Activated gamma-delta T cell treated with anti-CD3 and anti-CD28 coated beads, Interleukin-2, amount 50 U/mL, for 16 hours (primary cell): ENCODE results near the gene DBNL.
A peak's percentile ranks its signal among the peaks of the same experiment; 100 is the strongest.

Experiments
- DNase-seq: peaks from one replicate; pipeline ENCODE4 v3.0.0-alpha.2; 2020; ENCODE audit warnings: low read depth

DBNL gene

DNA sequence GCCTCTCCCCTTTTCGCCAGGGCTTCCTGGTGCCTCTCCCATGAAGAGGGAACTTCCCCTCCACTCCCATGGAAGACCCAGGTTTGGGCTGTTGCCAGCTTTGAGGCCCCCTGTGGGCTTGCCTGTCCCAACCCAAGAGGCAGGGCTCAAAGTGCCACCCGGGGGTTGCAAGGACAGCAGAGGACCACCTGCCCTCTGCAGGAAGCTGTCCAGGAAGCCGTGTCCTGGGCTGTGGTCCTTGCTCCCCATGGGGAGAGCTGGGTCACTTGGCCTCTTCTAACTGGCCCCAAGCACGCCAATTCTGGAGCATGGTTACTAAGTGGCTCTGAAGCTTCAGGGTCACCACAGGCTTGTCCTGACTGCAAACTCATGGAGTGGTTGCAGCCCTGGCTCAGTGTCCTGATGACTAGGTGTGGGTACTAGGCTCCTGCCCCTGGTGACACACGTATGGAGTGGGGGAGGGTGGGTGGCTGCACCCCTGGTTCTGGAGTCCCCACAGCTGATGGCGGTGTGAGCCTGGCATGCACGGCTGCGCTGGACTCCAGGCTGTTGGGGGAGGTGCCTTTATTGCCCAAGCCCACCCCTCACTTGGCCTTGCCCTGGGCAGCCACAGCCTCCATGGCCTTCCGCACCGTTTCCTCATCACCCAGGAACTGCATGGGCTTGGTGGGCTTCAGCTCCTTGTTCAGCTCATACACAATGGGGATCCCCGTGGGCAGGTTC, 17.8 kb downstream of the DBNL start:
- no peak for DNase-seq

DNA sequence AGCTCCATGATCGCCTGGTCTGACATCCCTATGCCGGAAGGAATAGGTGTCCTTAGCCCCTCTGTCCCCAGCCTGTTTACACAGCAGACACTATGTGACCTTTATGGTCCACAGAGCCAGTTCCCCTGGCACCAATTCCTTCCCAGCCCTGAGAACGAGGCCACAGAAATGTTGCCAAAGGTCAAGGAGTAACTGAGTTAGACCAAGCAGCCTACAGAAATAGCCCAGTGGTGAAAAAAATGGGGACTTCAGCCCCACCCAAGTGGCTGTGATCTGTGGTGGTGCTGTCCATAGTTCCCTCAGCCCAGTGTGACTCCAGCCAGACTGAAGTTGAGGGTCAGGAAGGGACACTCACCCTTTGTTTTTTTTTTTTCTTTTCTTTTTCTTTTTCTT, 18.4 kb downstream of the DBNL start:
- DNase-seq = no peak

DNA sequence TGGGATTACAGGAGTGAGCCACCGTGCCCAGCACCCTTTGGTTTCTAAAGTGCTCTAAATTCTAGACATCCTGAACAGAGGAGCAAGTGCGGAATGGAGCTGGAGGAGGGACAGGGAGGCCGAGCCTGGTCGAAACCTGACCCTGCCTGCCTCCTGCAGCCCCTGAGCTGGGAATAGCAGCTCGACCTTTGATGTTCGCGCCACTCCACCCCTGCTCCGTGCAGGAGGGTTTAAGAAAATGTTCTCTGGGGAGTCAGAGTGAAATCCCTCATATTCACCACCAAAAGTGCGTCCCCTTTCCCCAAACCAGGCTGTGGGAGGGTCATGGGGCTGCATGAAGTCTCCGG, 19.0 kb downstream of the DBNL start:
- no peak for DNase-seq

- DNase-seq = no peak
These were observed 19.6 kb downstream of the DBNL start for GRCh38 chr7:44063894-44064651.

GRCh38 chr7:44064791-44065430, 20.4 kb downstream of the DBNL start:
- DNase-seq = no peak

DNA sequence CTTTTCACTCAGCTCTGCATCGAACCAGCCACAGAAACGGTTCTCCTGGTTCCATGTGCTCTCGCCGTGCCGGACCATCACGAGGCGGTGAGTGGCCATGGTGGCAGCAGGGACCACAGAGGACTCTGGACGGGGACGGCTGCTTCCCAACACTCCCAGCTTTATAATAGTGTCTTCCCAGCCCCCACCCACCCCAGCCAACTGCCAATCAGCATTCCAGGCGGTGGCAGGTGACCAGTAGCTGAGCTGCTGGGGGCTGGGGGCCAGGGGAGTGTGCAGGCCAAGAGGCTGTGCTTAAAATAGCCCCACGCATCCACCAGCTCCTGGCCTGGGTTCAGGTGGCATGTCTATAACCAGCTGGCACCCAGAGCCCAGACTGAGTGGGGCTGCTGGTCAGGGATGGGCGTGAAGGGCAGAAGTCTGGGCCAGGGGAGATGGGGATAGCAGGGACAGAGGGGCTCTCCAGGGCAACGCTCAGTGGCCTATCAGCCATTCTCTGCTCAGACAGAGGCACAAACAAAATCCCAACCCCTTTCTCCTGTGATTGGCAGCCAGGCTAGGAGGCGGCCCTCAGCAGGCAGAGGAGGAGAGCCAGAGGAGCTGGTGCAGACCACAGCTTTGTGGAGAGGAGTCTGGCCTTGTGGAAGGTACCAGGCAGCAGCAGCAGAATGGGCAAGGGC, 21.1 kb downstream of the DBNL start, which contains the start of gene PGAM2:
TSS of gene PGAM2 (minus strand) at position 137 of the 680 bp plus-strand sequence. CDS start at position 99, 38 bp downstream.
- no peak for DNase-seq

GRCh38 chr7:44066111-44066460, 21.6 kb downstream of the DBNL start:
- DNase-seq = no peak

- no peak for DNase-seq
These were observed 22.1 kb downstream of the DBNL start for GRCh38 chr7:44066494-44067063.

GRCh38 chr7:44067064-44067951, 22.8 kb downstream of the DBNL start:
- DNase-seq = no peak

- no peak for DNase-seq
These were observed 23.6 kb downstream of the DBNL start for GRCh38 chr7:44068054-44068453.

GRCh38 chr7:44071726-44072363, 27.3 kb downstream of the DBNL start:
- no peak for DNase-seq

DNA sequence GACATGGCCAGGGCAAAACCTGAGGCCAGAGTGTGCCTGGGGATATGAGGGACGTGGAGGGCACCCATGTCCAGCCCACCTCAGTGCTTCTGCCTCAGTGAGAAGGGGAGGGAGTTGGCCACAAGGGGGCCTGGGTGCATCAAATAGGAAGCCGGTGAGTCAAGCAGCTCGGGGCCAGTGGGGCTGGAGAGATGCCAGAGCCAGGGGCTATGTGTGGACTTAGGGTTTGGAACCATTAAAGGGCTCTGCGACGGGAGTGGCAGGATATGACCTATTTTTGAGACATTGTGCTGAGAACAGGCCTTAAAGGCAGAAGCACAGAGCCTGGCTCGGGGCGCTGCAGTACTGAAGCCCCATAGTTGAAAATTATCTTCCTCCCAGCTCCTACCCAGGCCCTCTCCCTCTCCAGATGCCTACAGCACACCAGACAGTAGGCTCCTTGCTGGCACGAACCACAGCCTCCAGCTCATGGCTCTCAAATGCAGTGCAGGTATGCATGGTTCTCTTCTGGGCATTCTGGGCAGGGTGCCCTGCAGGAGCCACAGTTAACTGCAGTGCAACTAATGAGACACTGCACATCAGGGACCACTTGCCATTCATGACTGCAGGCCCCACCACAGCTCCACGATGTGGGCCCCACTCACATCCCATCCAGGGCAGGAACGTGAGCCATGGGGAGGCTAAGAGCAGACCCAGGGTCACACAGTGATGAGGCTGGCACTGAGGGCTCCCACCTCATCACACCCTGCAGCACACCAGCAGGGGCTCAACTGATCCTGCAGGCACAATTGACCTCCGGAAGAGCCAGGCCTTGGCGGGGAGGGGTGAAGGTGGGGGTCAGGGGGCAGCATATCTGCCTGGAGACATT, 28.1 kb downstream of the DBNL start:
- peak; percentile 32 for DNase-seq

DNA sequence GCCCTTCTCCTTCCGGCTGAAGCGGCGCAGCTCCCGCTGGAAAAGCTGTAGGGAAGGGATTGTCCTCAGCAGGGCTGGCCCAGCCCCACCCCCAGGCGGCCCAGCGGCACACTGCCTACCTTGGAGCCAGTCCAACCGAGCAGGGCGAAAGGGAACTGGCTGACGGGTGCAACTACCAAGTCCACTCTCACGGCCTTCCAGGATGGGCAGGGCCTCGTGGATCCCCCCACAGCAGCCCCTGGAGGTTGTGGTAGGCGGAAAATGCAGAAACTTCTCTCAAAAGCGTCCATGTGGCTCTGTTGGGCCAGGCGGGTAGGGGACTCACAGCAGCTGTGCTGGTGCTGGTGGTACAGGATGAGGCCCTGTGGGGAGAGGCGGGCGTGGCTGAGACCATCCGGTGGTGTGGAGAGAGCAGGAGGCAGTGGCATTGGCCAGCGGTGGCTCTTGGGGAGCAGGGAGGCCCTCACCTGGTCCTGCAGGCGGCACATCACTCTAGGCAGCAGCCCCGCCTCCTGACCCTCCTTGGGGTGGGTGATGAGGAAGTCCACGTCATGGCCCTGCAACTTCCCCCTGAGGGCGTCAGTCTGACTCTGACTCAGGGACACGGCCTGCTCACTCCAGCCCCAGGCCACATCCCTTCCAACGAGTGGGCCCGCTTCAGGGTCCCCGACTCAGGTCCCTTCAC, 29.3 kb downstream of the DBNL start:
- DNase-seq = peak; percentile 61

DNA sequence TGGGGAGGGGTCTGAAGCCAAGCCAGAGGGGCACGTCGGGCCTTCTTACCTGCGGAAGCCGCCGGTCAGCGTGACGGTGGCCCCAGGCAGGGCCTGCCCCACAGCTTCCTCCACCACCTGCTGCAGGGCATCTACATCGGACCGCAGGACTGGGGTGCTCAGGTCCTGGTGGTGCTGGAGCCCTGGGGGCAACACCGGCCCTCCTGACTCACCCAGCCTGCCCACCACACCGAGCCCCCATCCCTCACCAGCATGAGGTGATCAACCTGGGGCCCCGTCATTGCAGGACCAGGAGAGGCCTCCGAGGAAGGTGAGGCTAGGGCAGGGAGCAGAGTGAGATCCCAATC, 29.8 kb downstream of the DBNL start:
- no peak for DNase-seq

GRCh38 chr7:44075296-44076075, 31.0 kb downstream of the DBNL start:
- DNase-seq = no peak

DNA sequence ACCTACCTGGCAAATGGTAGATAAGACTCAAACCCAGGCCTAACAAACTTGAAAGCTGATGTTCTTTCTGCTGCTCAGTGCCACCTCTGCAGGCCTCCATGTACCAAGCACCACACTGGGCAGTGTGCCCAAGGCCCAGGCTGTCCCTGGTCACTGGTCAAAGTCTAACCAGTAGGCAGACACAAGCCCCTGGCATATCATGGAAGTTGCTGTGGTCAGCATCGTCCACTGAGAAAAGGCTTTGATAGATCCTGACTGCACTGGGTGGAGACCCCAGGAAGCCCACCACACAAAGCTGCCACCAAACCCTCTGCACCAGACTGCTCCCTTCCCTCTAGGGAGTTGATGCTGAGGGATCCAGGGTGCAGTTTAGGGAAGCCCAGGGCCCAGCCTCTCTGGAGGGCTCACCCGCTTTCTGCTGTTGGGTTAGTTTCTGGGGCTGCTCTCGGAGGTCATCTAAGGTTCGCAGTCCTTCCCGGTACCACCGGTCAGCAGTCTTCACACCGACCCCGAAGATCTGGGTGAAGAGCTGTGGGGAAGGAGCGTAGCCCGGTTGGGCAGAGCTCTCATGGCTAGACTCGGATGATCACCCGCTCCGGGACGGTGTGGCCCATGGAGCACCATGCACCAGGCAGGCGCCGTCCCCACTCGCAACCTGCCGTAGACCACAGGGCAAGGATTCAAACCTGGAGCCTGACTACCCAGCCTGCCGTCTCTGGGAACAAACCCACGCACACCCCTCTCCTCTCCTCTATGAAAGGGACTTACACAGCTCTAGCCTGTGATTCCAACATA, 31.8 kb downstream of the DBNL start:
- DNase-seq = no peak

DNA sequence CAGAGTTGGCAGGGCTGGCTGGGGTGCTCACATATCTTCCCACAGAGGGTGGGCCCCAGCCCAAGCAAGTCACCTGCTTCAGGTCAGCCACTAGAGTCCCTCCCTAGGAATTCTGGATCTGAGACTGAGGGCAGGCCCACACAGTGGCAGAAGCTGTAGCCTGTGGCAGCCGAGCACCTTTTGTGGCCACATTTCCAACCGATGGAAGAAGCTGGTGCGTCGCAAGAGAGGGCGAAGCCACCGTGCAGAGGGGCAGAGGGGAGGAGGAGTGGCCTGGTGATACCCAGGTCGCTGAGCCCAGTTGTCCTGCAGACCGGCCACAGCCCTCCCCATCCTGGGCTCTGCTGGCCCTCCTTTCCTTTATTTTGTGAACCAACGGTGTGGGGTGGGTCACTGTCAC, 32.6 kb downstream of the DBNL start:
- DNase-seq = no peak

DNA sequence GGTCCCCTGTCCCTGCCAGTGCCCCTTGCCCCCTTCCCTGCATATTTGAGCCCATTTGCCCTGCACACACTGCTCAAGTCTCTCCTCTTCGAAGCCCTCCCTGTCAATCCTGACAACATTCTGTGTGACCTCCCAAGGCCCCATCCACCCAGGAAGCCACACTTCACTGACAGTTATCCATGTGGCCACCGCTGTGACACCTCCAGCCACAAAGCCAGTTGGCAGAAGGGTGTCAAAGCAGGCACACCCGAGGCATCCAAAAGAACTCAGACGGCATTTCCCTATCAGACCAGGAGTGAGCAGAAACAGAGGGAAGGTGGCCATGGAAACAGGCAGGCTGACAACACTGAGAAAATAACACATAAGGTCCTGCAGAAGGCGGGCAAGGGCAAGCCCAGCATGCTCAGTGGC, 33.2 kb downstream of the DBNL start:
- DNase-seq = no peak
